GM18867 (cell line): ENCODE data around the gene USP9X.
"Not testable (repeated sequence)": the region's sequence is repeated elsewhere in the genome, so short reads cannot be mapped to it uniquely, and the experiment has no call there.

Experiments
- ATAC-seq: cut with Tn5 transposase; IDR thresholded peaks from one replicate; pipeline ENCODE4 v1.9.1; 2021; ENCODE audit warnings: mild to moderate bottlenecking, moderate library complexity; ENCODE audit not compliant: unreplicated experiment

The USP9X gene

GRCh38 chrX:41122664-41123257 is 37.5 kb downstream of the USP9X start:
- ATAC-seq = no peak

GRCh38 chrX:41127477-41128192 is 42.4 kb downstream of the USP9X start:
- peak; percentile 63 for ATAC-seq

GRCh38 chrX:41128955-41129354 is 43.7 kb downstream of the USP9X start:
- ATAC-seq = no peak

- ATAC-seq = no peak
Observed at GRCh38 chrX:41131766-41132165, 46.5 kb downstream of the USP9X start.

- ATAC-seq = no peak
Observed at GRCh38 chrX:41133551-41133950, 48.3 kb downstream of the USP9X start.

- no peak for ATAC-seq
Observed at GRCh38 chrX:41137589-41137988, 52.3 kb downstream of the USP9X start.

- no peak for ATAC-seq
Observed at GRCh38 chrX:41142130-41142910, 57.1 kb downstream of the USP9X start.

GRCh38 chrX:41144873-41145272 is 59.6 kb downstream of the USP9X start:
- no peak for ATAC-seq

GRCh38 chrX:41145920-41146608 is 60.8 kb downstream of the USP9X start:
- no peak for ATAC-seq

GRCh38 chrX:41148553-41148952 is 63.3 kb downstream of the USP9X start:
- no peak for ATAC-seq

GRCh38 chrX:41150043-41150442 is 64.8 kb downstream of the USP9X start:
- no peak for ATAC-seq

GRCh38 chrX:41151726-41152125 is 66.5 kb downstream of the USP9X start:
- not testable (repeated sequence) for ATAC-seq

- peak; percentile 47 for ATAC-seq
Observed at GRCh38 chrX:41152221-41152620, 67.0 kb downstream of the USP9X start.

GRCh38 chrX:41153448-41153847 is 68.2 kb downstream of the USP9X start:
- ATAC-seq = no peak

- ATAC-seq = no peak
Observed at GRCh38 chrX:41153957-41154356, 68.7 kb downstream of the USP9X start.

GRCh38 chrX:41164449-41164848 is 79.2 kb downstream of the USP9X start:
- no peak for ATAC-seq

- ATAC-seq = no peak
Observed at GRCh38 chrX:41167888-41168287, 82.6 kb downstream of the USP9X start.

GRCh38 chrX:41176263-41176662 is 91.0 kb downstream of the USP9X start:
- ATAC-seq = no peak

- no peak for ATAC-seq
Observed at GRCh38 chrX:41177297-41177696, 92.1 kb downstream of the USP9X start.

- ATAC-seq = peak; percentile 59
Observed at GRCh38 chrX:41178201-41178600, 93.0 kb downstream of the USP9X start.

GRCh38 chrX:41180194-41180908 is 95.1 kb downstream of the USP9X start:
- peak; percentile 75 for ATAC-seq
